ENCODE data around the gene SPEG.

DNA sequence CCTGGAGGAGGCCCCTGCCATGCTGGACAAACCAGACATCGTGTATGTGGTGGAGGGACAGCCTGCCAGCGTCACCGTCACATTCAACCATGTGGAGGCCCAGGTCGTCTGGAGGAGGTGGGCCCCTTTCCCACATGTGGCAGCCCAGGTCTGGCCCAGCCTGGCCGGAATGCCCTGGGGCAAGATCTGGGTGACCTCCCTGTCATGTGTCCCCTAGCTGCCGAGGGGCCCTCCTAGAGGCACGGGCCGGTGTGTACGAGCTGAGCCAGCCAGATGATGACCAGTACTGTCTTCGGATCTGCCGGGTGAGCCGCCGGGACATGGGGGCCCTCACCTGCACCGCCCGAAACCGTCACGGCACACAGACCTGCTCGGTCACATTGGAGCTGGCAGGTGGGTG, 38.9 kb downstream of the SPEG start:
- TF ChIP-seq, protein P1, sequence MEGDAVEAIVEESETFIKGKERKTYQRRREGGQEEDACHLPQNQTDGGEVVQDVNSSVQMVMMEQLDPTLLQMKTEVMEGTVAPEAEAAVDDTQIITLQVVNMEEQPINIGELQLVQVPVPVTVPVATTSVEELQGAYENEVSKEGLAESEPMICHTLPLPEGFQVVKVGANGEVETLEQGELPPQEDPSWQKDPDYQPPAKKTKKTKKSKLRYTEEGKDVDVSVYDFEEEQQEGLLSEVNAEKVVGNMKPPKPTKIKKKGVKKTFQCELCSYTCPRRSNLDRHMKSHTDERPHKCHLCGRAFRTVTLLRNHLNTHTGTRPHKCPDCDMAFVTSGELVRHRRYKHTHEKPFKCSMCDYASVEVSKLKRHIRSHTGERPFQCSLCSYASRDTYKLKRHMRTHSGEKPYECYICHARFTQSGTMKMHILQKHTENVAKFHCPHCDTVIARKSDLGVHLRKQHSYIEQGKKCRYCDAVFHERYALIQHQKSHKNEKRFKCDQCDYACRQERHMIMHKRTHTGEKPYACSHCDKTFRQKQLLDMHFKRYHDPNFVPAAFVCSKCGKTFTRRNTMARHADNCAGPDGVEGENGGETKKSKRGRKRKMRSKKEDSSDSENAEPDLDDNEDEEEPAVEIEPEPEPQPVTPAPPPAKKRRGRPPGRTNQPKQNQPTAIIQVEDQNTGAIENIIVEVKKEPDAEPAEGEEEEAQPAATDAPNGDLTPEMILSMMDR (IDR thresholded peaks at IDR 0.05 in 2 of 3, conservative IDR thresholded peaks at IDR 0.05 in 1 of 3; ENCODE audit: borderline replicate concordance in 1 of 3, insufficient read depth in 1 of 3, low read depth in 2 of 3, low read length in 2 of 3): no peak
- no peak for TF ChIP-seq EZH2 (IDR thresholded peaks at IDR 0.05)
- TF ChIP-seq, protein P2, sequence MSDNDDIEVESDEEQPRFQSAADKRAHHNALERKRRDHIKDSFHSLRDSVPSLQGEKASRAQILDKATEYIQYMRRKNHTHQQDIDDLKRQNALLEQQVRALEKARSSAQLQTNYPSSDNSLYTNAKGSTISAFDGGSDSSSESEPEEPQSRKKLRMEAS (IDR thresholded peaks at IDR 0.05): no peak
- no peak for TF ChIP-seq YY1 (IDR thresholded peaks at IDR 0.05; ENCODE audit: extremely low read depth, insufficient replicate concordance, low read depth, low read length)
- no peak for TF ChIP-seq EZH2phosphoT487 (IDR thresholded peaks at IDR 0.05; ENCODE audit: borderline replicate concordance)
- TF ChIP-seq POLR2A (IDR thresholded peaks at IDR 0.05; ENCODE audit: borderline replicate concordance, extremely low read depth, insufficient read depth, insufficient read length): no peak
- no peak for TF ChIP-seq CEBPB (IDR thresholded peaks at IDR 0.05; ENCODE audit: low read depth)
- no peak for TF ChIP-seq POLR2AphosphoS5 (IDR thresholded peaks at IDR 0.05; ENCODE audit: low read depth, low read length)
- TF ChIP-seq ZNF274 (IDR thresholded peaks at IDR 0.05; ENCODE audit: low read depth, low read length): no peak
- no peak for TF ChIP-seq RAD21 (IDR thresholded peaks at IDR 0.05; ENCODE audit: low read depth)
- no peak for TF ChIP-seq SP1 (IDR thresholded peaks at IDR 0.05; ENCODE audit: low read depth)
- no peak for TF ChIP-seq JUND (IDR thresholded peaks at IDR 0.05)
- no peak for TF ChIP-seq CBX3 (IDR thresholded peaks at IDR 0.05; ENCODE audit: low read depth)
